WI38 (cell line): ENCODE results near the gene OGDH.
"Not testable (repeated sequence)": the region's sequence is repeated elsewhere in the genome, so short reads cannot be mapped to it uniquely, and the experiment has no call there.

Source experiments
- H3K4me3 ChIP-seq: 2 replicates; pipeline ENCODE4 v1.5.1; 2011; ENCODE audit warnings: low read depth, mild to moderate bottlenecking, control low read depth, low read length
- CTCF ChIP-seq: IDR thresholded peaks from 2 replicates; pipeline ENCODE4 v1.5.1; 2012; ENCODE audit warnings: low read depth, mild to moderate bottlenecking, control low read depth, low read length

The OGDH gene

GRCh38 chr7:44606341-44607140, at the start of gene OGDH:
OGDH (plus strand) TSS chr7:44606627; CDS start chr7:44624344, 17,717 bp downstream.
- TF ChIP-seq CTCF, result no peak

GRCh38 chr7:44557485-44557884, 48.9 kb upstream of the OGDH start:
- TF ChIP-seq CTCF, result no peak
- no peak overlapping the region for H3K4me3 ChIP-seq

More at GRCh38 chr7:44606341-44607140, at the start of gene OGDH:
- peak within 1 kb of the TSS; percentile 89 for H3K4me3 ChIP-seq

GRCh38 chr7:44559485-44559884, 46.9 kb upstream of the OGDH start:
- no peak for TF ChIP-seq CTCF
- no peak overlapping the region for H3K4me3 ChIP-seq

GRCh38 chr7:44561481-44561880, 44.9 kb upstream of the OGDH start:
- TF ChIP-seq CTCF, result no peak

GRCh38 chr7:44561962-44562621, 44.3 kb upstream of the OGDH start:
- no peak for TF ChIP-seq CTCF
- no peak overlapping the region for H3K4me3 ChIP-seq

More at GRCh38 chr7:44561481-44561880, 44.9 kb upstream of the OGDH start:
- no peak overlapping the region for H3K4me3 ChIP-seq

- H3K4me3 ChIP-seq, result not testable (repeated sequence)
Observed at GRCh38 chr7:44562622-44562962, 43.8 kb upstream of the OGDH start.

- no peak for TF ChIP-seq CTCF
- no peak overlapping the region for H3K4me3 ChIP-seq
Observed at GRCh38 chr7:44563171-44563679, 43.2 kb upstream of the OGDH start.
